Measurements from ENCODE around the gene ARFGEF3.

ARFGEF3 gene

DNA sequence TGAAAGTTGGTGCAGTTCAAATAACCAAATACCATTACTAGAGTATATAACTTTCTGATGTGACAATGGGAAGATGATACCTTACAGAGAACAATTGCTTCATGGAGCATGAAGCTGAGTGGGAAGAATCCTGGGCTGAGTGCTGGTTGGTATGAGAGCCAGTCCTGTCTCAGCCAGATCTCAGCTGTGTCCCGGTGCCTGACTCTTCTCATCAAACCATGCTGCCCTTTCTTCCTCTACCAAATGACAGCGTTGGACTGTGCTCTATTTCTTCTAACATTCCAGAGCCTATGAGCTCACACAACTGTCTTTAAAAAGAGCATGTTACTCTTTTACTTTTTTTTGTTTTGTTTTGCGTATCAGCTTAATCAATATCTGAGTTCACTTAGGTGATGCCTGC is 84.0 kb downstream of the ARFGEF3 start:
- no peak for DNase-seq

DNA sequence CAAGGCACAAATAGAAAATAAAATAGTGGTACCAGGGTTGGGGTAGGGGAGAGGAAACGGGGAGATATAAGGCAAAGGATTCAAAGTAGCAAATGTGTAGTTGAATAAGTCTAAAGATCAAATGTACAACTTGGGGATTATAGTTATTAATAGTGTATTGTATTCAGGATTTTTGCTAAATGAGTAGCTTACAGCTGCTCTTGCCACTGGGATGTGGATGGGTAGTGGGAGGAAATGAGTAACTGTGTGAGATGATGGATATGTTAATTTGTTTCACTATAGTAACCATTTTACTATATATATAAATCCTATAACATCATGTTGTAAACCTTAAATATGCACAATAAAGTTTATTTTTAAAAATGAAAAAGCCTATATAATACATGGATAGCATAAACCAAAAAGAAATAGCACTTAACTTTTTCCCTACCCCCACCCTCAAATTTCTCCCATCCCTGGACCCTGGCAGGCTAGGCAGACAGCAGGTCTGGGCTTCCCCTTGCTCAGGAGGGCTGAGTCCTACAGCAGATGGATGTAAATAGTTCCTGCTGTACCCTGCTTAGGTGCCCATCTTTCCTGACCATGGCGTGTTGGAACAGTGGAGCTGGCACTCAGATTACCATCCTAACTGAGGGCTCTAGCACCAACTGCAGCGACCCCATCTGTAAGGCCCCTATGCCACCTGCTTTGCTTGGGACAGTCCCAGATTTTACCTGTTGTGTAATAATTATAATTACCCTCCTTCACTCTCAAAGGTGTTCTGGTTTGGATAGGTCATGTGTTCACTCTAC is 85.1 kb downstream of the ARFGEF3 start:
- DNase-seq, result no peak

DNA sequence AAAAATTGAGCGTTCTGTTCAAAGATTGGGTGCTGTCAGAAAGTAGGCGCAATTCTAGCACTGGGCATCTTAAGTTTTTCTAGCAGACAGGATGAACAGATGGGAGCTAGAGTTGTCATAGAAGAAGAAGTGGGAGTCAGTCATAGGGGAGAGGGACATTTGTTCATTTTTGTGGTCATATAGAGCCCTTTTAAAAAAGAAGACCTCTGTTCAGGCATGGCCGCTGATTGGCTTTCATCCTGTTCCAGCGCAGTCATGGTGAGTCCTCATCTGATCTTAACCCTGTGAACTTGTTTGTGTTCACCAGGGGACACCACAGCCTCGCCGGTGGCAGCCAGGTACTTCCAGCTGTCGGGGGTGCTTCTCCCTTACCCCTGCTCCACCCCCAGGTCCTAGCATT is 86.3 kb downstream of the ARFGEF3 start:
- DNase-seq, result no peak

DNA sequence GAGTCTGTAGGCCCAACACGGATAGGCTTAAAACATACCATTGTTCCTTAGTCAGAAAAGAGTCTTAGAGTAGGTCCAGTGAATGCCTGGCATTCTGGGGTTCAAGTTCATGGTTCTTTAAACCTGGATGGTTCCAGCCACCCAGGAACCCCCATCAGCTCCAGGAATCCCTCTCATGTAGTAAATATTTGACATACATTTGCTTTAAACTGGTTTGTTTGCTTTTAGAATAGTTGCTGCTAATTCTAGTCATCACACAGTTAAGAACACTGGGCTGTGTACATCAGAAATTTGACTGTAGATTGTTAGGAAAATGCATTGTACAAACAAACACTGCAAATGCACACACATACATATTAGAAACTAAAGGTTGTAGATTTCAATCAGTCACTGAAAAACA is 87.1 kb downstream of the ARFGEF3 start:
- no peak for DNase-seq

DNA sequence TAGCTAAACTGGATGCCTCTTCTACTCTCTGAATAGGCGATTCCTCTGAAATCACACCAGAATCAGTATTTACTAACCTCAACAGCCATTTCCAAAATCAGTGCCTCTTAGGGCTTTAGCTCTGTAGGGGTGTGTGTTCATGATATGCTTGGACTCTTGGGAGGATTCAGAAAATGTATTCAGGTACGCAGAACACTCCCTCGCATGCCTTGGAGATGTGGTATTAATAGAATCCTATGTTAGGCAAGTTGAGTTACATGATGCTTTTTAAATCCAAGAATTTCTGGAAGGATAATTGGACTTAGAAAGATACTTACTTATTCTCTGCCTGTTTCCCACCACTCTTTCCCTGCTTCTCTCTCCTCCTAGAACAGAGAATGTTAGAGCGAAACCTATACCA is 88.3 kb downstream of the ARFGEF3 start:
- no peak for DNase-seq

DNA sequence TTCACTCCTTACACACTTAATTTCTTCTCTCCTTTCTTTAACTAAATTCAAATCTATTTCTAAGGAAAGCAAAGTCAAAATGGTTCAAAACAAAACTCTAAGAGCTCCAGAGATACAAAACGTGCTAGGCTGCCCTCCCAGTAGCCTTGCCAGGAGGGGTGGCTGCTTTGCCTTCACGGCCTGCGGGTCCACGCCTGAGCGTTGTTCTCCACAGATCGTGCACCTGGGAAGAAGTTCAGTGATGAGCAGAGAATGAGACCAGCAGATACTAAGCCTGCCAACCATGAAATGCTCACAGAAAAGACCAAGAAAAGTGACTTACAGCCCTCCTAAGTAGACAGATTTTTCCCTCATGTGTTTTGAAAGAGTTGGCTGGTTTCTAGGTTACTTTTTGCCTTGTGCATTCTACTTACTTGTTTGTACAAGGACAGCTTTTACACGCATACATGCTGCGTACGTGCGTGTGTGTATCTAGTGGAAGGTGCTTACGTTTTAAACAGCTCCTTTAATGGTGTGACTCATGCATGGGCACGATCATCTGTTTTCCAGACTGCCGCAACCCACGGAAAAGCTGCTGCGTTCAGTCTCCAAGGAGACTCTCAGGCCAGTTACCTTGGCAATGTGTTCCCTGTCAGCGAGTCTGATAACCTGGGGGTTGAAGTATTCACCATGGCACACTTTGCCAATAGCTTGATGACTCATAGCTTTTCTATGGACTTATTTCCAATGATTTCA is 88.9 kb downstream of the ARFGEF3 start:
- no peak for DNase-seq

DNA sequence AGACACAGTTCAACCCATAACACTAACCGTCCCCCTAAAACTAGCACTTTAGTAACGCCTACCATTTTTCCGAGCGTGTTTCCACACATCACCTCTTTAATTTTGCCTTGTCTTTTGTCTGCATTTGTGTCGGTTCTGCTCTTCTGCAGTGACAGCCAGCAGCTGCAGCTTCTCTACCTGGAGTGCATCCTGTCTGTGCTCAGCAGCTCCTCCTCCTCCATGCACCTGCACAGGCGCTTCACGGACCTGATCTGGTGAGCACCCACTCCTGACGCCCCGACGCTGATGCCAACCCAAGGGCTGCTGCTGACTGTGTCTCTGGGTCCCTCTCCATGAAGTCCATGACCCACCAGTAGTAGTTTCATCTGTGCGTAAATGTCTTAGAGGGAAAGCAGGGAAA is 92.0 kb downstream of the ARFGEF3 start:
- no peak for DNase-seq

DNA sequence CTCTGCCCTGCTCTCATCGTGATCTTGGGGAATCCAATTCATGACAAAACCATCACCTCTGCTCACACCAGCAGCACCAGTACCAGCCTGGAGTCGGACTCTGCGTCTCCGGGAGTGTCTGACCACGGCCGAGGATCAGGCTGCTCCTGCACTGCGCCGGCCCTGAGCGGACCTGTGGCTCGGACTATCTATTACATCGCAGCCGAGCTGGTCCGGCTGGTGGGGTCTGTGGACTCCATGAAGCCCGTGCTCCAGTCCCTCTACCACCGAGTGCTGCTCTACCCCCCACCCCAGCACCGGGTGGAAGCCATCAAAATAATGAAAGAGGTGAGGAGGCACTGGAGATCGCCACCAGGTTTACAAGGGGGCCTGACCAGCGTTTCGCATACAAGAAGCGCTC is 93.7 kb downstream of the ARFGEF3 start:
- no peak for DNase-seq

DNA sequence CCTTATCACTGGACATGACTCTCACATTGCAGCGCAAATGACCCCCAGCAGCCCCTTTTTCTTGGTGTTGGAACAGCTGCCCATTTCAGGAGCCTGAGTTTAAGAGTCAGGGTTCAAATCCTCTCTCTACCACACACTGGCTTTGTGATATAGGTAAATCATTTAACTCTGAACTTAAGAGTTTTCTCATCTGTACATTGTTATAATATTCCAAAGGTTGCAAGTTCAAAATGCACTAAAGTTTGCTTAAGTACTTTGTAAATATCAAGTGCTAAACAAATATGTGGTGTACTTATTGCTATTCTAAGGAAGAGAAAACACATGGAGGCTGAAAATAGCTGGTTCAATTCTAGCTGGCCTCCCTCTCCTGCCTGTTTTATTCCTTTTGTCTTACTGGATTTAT is 95.9 kb downstream of the ARFGEF3 start:
- no peak for DNase-seq

DNA sequence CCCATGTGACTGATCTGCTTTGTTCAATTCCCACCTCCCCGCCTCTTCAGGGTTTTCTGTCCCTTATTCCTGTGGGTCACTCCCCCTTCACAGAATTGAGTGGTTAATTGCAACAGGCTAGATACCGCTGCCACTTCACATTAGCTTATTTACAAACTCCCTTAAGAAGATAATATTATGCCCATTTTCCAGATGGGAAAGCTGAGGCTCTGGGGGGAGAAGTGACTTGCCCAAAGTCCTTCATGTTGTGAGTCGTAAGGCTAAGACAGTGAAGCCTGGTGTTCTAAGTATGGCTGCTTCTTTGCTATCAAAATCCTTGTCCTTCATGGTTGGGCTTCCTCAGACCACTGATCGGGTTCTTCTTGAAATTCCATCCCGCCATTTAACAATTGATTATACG is 96.5 kb downstream of the ARFGEF3 start:
- no peak for DNase-seq

DNA sequence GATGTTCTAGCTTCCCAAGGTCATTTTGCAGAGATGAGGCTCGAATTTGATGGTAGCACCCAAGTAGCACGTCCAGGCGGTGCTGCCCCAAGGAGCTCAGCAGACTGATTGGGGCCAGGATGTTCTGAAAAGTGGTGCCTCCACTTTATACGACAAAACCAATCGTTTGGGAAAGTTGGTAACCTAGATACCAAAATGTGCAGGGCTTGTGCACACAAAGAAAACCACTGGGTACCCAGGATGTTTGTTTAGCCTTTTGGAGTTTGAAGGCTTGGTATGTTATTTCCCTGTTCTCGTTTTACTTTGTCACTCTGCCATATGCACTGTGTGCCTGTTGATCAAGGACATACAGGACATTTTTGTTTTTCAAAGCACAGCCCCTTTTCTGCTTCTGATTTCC is 97.3 kb downstream of the ARFGEF3 start:
- DNase-seq, result no peak

DNA sequence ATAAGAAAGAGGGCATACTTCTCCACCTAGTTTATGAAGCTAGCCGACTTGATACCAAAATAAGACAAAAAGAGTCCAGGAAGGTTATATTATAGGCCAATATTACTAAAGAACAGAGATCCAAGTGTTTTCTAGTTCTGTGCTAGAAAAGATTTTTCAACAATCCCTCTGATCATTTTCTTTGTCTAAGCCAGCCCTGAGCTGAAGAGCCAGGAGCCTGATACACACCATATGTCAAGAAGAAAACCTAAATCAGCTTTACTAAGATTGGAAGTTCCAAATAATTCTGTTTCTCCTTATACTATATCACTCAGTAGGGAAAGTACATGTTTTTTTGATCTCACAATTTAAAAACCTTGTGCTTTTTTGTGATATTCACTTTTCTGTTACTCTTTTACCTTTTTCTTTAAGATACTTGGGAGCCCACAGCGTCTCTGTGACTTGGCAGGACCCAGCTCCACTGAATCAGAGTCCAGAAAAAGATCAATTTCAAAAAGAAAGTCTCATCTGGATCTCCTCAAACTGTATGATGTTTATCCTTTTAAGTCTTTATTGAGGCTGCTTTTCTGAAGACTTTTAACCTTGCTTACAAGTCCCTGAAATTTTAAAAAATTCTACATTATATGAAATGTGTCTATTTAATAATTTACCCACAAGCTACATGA is 99.5 kb downstream of the ARFGEF3 start:
- no peak for DNase-seq

DNA sequence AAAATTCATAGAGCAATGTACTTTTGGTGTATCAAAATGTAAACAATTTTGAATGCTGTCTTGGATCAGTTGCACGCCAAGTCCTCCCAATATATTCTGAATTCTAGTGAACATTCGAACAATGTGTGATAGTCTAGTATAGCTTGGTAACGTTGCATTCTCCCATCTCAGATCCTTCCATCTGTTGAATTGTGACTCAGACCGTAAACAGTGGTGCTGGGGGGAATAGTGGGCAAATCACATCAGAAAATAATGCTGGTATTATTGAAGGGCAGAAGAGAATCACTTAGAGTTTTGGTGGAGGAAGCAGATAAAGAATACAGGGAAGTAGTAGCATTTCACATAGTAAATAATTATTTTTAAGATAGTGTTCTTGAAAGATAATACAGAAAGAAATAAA is 102.2 kb downstream of the ARFGEF3 start:
- DNase-seq, result no peak

DNA sequence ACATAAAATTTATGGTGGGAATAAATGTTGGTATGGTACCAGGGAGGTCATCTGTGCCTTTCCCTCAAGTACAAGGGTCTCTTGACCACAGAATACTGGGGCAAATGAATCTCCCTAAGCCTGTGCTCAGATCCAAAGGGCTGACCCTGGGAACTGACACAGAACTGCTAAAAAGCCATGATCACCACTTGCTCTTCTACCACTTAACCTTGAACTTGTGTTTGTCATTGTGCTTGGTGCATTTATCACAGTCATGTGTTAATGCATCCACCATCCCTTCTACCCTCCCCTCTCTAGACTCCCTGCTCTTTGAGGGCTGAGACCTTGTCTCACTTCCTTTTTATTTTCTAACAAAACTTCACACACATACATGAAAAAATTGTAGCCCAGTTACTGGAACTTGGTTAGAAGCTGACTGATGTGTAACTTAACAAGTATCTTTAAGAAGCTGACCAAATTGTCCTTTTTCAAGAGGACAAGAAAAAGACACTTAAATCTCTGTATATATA is 102.7 kb downstream of the ARFGEF3 start:
- no peak for DNase-seq

DNA sequence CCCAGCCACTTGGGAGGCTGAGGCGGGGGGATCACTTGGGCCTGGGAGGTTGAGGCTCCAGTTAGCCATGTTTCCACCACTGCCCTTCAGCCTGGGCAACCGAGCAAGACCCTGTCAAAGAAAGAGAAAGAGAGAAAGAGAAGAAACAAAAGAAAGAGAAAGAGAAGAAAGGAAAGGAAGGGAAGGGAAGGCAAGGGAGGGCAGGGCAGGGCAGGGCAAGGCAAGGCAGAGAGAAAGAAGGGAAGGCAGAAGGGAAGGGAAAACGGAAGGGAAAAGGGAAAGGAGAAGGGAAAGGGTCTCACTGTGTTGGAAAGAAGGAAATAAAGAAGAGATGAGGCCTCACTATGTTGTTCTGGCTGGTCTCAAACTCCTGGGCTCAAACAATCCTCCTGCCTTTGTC is 104.4 kb downstream of the ARFGEF3 start:
- no peak for DNase-seq

DNA sequence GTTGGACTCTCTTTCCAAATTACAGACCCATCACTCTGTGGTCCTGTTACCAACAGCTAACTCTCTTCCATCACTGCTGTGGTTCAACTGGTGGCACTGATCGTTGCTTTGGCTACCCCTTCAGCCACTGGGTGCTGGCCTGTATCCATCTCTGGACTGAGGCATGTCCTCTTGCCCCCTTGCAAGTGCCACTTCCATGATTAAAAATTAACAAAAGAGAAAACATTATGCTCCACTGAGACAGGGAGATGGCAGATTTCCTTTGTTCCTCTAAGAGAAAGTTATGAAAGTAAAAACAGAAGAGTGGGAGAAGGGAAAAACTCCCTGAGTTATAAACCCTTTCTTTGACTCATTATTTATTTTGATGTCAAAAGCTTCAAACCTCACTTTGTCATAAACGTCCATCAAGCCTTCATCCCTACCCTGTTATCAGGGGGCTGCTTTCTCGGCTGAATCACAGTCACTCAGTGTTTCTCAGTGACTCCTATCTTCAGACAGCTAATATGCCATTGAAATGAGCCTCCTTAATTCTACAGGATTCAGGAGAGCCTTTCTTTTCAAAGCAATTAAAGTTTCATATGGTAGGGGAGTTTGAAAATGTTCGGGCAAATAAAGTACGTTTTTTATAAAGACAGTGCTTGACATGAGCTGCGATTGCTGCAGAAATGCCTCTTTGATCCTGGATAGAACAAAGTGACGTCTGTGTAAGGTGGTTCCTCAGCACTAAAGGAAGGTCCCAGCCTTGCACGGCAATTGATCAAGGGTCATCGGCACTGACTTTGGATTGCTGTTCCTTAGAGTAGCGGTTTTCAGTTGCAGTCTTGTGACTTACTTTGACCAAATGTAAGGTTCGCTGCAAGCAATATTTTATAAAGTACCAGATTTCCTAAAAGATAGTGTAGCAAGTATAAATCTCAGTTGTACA is 106.5 kb downstream of the ARFGEF3 start:
- no peak for DNase-seq

DNA sequence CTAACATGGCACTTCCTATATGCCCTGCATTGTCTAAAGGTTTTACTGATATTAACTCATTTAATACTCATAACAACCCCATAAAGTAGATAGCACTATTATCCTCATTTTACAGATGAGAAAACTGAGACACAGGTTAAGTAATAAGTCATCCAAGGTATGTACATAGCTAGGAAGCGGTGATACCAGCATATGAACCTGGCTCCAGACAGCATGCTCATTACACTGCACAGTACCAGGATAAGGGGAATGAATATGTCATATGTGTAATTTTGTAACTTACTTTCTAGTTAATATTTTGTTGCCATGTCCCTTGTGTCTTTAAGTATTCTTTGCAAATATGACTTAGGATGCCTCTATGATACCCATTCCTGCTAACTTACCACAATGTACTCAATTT is 109.7 kb downstream of the ARFGEF3 start:
- DNase-seq, result no peak

DNA sequence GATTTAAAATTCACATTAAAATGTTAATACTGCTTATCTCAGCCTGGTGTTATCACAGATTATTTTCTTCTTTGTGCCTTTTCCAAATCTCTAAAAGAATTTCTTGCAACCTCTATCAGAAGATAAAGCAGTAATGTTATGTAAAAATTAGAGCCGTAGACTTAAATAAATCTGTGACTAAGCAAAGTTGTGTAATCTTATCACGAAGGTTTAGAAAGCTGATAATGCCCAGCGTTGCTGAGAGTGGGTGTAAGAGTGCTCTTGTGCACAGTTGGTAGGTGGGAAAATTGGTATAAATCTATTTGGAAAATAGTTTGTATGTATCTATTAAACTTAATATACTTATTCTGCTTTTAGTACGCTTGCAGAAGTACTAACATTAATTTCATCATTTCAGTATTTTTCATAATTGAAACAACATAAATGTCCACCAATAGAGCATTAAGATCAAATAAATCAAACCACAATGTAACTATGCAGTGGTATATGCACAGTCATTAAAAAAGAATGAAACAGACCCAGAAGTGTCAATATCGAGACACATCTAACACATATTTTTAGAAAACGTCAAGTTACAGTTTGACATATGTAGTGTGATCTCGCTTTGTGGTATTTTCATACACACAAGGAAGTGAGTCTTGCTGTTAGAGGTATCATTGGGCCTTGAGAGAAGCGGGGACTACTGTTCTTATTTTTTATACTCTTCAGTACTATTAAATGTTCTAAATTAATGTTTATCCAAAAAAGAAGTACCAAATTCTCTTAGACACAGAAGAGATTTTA is 111.0 kb downstream of the ARFGEF3 start:
- DNase-seq, result no peak

DNA sequence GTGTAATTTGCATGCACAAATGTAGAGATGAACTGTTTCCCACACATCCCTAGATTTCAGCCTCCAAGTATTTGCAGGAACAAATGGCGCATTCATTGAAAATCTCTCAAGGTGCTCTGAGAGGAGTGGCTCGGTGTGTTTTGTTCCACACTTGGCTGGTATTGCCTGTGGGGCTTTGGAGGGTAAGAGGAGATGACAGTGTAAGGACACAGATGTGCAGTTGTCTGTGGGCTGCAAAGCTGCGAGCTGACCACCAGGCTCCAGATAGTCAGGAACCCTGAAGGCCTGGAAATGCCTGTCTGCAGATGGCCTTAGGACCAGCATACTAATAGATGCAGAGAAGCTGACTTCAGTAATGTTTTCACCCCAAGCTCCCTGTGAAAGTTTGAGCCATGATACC is 114.2 kb downstream of the ARFGEF3 start:
- DNase-seq, result no peak

DNA sequence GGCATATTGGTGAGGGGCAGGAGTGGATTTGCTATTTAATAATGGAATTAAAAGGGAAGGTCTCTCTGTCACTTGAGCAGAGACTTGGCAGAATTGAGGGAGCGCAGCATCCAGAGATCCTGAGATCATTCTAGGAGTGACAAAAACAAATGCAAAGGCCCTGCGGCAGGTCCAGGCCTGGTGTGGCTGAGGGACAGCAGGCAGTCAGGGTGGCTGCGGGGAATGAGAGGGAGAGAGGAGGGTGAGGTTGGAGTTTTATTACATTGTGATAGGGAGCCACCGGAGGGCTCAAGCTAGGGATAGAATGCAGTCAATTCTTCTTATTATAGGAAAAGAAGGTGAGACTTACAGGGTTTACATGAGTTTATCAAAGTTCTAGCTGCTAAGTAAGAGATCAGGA is 116.1 kb downstream of the ARFGEF3 start:
- no peak for DNase-seq

DNA sequence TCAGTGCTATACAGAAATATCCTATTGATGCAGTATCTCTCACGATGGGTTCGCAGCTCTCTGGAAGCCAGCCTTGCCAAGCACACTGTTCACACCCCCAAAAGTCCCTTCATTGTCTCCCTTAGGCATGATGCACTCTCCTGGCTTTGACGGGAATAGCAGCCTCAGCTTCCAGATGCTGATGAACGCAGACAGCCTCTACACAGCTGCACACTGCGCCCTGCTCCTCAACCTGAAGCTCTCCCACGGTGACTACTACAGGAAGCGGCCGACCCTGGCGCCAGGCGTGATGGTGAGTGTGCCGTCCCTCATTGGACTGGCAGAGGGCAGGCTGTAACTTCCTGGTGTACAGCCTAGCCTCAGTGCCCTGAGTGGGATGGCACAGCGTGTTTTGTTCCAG is 116.6 kb downstream of the ARFGEF3 start:
- DNase-seq, result no peak

DNA sequence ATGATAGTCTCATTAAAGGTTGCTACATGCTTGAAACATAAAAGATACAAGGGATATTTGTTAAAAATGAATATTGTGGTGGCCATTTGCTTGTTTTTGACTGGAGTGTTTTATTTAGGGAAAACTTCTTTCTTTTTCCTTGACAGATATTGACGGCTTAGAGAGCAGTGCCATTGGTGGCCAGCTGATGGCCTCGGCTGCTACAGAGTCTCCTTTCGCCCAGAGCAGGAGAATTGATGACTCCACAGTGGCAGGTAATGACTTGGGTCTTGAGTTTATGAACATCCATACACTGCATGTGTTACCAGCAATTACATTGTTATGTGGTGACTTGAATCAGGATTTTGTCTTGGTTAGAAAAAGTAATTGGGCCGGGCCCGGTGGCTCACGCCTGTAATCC is 124.1 kb downstream of the ARFGEF3 start:
- DNase-seq, result no peak
